HEK293 (cell line): Measurements from ENCODE around the gene PANK4.

Experiments
- PRDM1 ChIP-seq: fragments of 450-650 bp; formaldehyde crosslinking; IDR thresholded peaks from 2 replicates; pipeline ENCODE4; 2016; ENCODE audit warnings: missing biosample characterization, missing genetic modification characterization
- ZBTB21 ChIP-seq: fragments of 450-650 bp; formaldehyde crosslinking; IDR thresholded peaks from 2 replicates; pipeline ENCODE4 v1.5.1; 2017; ENCODE audit warnings: missing biosample characterization, missing genetic modification characterization
- ZBTB7A ChIP-seq: fragments of 450-650 bp; formaldehyde crosslinking; IDR thresholded peaks from 2 replicates; pipeline ENCODE4 v1.5.1; 2016; ENCODE audit warnings: low read depth, missing biosample characterization, missing genetic modification characterization
- ZNF239 ChIP-seq: fragments of 450-650 bp; formaldehyde crosslinking; IDR thresholded peaks from 2 replicates; pipeline ENCODE4 v1.5.1; 2016; ENCODE audit warnings: missing biosample characterization, missing genetic modification characterization
- ZNF544 ChIP-seq: fragments of 450-650 bp; formaldehyde crosslinking; IDR thresholded peaks from 2 replicates; pipeline ENCODE4 v1.5.0; 2017; ENCODE audit warnings: missing biosample characterization, missing genetic modification characterization
- TF ChIP-seq, protein P1 (sequence below): fragments of 450-650 bp; formaldehyde crosslinking; optimal IDR thresholded peaks from 2 replicates; pipeline ENCODE3; 2016; ENCODE audit warnings: missing biosample characterization, mild to moderate bottlenecking, missing genetic modification characterization
- TF ChIP-seq, protein P2 (sequence below): fragments of 450-650 bp; formaldehyde crosslinking; IDR thresholded peaks from 2 replicates; pipeline ENCODE4 v1.5.1; 2016; ENCODE audit warnings: missing biosample characterization, missing genetic modification characterization

DNA sequence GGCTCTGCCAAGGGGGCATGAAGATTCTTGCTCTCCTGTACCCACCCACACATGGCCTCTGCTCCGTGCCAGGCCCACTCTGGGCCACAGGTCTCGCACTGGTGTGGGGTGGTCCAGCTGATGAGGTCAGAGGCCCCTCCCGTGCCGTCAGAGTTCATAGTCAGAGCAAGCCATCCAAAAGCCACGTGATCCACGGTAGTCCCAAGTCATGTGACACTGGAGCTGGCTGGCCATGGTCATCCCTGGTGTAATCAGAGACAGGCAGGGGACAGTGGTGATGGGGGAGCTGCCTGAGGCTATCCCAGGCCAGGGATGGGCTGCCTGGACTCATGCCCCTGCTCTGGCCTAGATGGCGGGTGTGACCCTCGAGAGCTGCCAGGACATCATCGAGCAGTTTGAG is 39.8 kb downstream of the PANK4 start:
- TF ChIP-seq, protein P1, sequence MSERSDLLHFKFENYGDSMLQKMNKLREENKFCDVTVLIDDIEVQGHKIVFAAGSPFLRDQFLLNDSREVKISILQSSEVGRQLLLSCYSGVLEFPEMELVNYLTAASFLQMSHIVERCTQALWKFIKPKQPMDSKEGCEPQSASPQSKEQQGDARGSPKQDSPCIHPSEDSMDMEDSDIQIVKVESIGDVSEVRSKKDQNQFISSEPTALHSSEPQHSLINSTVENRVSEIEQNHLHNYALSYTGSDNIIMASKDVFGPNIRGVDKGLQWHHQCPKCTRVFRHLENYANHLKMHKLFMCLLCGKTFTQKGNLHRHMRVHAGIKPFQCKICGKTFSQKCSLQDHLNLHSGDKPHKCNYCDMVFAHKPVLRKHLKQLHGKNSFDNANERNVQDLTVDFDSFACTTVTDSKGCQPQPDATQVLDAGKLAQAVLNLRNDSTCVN = no peak
- TF ChIP-seq ZBTB7A (tag by site-specific recombination) = no peak
- TF ChIP-seq PRDM1 (tag by site-specific recombination) = no peak
- TF ChIP-seq ZNF239 (tag by site-specific recombination) = no peak
- no peak for TF ChIP-seq ZBTB21 (tag by site-specific recombination)
- TF ChIP-seq, protein P2, sequence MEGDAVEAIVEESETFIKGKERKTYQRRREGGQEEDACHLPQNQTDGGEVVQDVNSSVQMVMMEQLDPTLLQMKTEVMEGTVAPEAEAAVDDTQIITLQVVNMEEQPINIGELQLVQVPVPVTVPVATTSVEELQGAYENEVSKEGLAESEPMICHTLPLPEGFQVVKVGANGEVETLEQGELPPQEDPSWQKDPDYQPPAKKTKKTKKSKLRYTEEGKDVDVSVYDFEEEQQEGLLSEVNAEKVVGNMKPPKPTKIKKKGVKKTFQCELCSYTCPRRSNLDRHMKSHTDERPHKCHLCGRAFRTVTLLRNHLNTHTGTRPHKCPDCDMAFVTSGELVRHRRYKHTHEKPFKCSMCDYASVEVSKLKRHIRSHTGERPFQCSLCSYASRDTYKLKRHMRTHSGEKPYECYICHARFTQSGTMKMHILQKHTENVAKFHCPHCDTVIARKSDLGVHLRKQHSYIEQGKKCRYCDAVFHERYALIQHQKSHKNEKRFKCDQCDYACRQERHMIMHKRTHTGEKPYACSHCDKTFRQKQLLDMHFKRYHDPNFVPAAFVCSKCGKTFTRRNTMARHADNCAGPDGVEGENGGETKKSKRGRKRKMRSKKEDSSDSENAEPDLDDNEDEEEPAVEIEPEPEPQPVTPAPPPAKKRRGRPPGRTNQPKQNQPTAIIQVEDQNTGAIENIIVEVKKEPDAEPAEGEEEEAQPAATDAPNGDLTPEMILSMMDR (tag by site-specific recombination) = no peak
- TF ChIP-seq ZNF544 (tag by site-specific recombination) = no peak
